Measurements from ENCODE around the gene RYR3. TPM values are rescaled to one million over a fixed set of nuclear protein-coding genes. Genes with fewer than 3 reads are reported as not detected.

The RYR3 gene
- total RNA-seq, 5 donors from 2014 or later (not counting 1 experiment from before 2014, with no cell fraction given) = 0.03 to 0.07 (median 0.04) TPM; not detected in 1

DNA sequence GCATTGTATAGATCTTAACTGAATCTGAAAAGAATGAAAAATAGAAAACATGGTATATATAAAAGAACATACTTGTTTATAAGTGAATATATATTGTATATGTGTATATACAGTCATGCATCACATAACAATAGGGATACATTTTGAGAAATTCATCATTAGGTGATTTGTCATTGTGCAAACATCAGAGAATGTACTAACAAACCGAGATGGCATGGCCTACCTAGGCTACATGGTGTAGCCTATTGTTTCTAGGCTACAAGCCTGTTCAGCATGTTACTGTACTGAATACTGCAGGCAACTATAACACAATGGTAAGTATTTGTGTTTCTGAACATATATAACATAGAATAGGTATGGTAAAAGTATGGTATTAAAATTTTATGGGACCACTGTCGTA lies 592.9 kb downstream of the RYR3 start:
- Histone ChIP-seq H3K27ac (ENCODE audit: low read length) (no peak overlapping the region), H3K4me3 (ENCODE audit: control insufficient read depth in 1 of 2, extremely low read depth in 1 of 2, low read length in 1 of 2) (no peak overlapping the region), H3K36me3 (ENCODE audit: control insufficient read depth in 2 of 2, extremely low read depth in 1 of 2, insufficient read depth in 1 of 2, low read length in 1 of 2) (no peaks in the 10 kb centered on the region), H3K27me3 (replicated peaks in 1 of 2; ENCODE audit: control insufficient read depth in 2 of 2, extremely low read depth in 1 of 2, insufficient read depth in 2 of 2, low read length in 1 of 2) (no peaks in the 10 kb centered on the region), H3K4me1 (ENCODE audit: control insufficient read depth in 1 of 2, extremely low read depth in 1 of 2, insufficient read depth in 2 of 2, low read length in 2 of 2) (no peaks in the 10 kb centered on the region), H3K9me3 (no peaks in the 10 kb centered on the region)
- ATAC-seq (replicated peaks in 1 of 4) (no peak), DNase-seq (no peak)
- POLR2A ChIA-PET = no interaction called here
- Mint-ChIP-seq H3K27me3 (no peaks in the 10 kb centered on the region), H3K4me3 (no peak overlapping the region), H3K36me3 (peaks cover 25% of the 10 kb centered on the region), H3K27ac (no peak overlapping the region), H3K9me3 (peaks cover 0 to 5% (median 4%) of the 10 kb centered on the region in 3 donors), H3K4me1 (peaks cover 0 to 6% (median 0%) of the 10 kb centered on the region in 3 donors)
- CTCF ChIA-PET = no interaction called here
- no CpG with 5 or more reads among the region's 2 CpGs for WGBS (ENCODE audit: insufficient coverage)

DNA sequence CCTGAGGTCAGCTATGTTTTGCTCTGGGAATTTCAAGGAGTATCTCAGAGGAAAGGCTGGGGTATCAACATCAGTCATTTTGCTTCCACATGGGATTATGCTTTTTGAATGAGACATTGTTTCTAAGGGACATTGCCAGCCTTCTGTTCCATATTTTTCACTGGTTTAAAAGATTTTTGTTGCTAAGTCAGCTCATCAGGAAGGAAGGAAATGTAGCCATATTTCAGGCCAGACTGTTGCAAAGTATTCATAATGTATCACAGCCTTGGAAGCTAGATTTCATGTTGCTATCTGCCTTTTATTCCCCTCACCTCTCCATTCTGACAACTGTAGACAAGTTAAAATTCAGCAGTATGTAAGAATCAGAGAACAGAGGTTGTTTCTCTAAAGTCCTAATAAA lies 596.6 kb downstream of the RYR3 start:
- Mint-ChIP-seq H3K27me3 (no peaks in the 10 kb centered on the region), H3K9me3 (peaks cover 0 to 1% (median 0%) of the 10 kb centered on the region in 3 donors), H3K27ac (no peak overlapping the region), H3K36me3 (peaks cover 14% of the 10 kb centered on the region), H3K4me1 (no peaks in the 10 kb centered on the region), H3K4me3 (no peak overlapping the region)
- no peak for DNase-seq
- CTCF ChIA-PET = no interaction called here
- POLR2A ChIA-PET = no interaction called here
- Histone ChIP-seq H3K4me3 (ENCODE audit: control insufficient read depth in 1 of 2, extremely low read depth in 1 of 2, low read length in 1 of 2) (no peak overlapping the region), H3K9me3 (no peaks in the 10 kb centered on the region), H3K27ac (ENCODE audit: low read length) (no peak overlapping the region), H3K27me3 (replicated peaks in 1 of 2; ENCODE audit: control insufficient read depth in 2 of 2, extremely low read depth in 1 of 2, insufficient read depth in 2 of 2, low read length in 1 of 2) (no peaks in the 10 kb centered on the region), H3K4me1 (ENCODE audit: control insufficient read depth in 1 of 2, extremely low read depth in 1 of 2, insufficient read depth in 2 of 2, low read length in 2 of 2) (no peaks in the 10 kb centered on the region), H3K36me3 (ENCODE audit: control insufficient read depth in 2 of 2, extremely low read depth in 1 of 2, insufficient read depth in 1 of 2, low read length in 1 of 2) (no peaks in the 10 kb centered on the region)
- ATAC-seq (replicated peaks in 1 of 4) = no peak

DNA sequence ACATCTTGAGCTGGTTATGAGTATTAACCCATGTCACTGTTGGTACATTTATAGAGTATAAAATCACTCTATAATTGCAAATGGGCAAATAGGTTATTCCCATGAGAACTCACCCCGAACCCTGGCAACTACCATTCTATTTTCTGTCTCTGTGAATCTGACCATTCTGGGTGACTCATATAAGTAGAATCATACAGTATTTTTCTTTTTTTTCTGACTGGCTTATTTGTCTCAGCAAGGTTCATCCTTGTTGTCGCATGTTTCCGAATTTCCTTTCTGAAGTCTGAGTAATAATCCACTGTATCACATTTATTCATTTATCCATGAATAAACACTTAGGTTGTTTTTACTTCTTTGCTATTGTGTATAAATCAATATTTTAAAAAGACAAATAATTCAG lies 597.6 kb downstream of the RYR3 start:
- POLR2A ChIA-PET = no interaction called here
- WGBS (ENCODE audit: insufficient coverage) = no CpG with 5 or more reads among the region's 3 CpGs
- peaks cover 6% of the 10 kb centered on the region for H3K36me3 Mint-ChIP-seq
- H3K9me3 ChIP-seq = no peaks in the 10 kb centered on the region
- H3K4me1 Mint-ChIP-seq = no peaks in the 10 kb centered on the region
- ATAC-seq (replicated peaks in 1 of 4) = no peak
- no peaks in the 10 kb centered on the region for H3K36me3 ChIP-seq (ENCODE audit: control insufficient read depth in 2 of 2, extremely low read depth in 1 of 2, insufficient read depth in 1 of 2, low read length in 1 of 2)
- no peak overlapping the region for H3K27ac ChIP-seq (ENCODE audit: low read length)
- CTCF ChIA-PET = no interaction called here
- no peak overlapping the region for H3K4me3 ChIP-seq (ENCODE audit: control insufficient read depth in 1 of 2, extremely low read depth in 1 of 2, low read length in 1 of 2)
- H3K4me1 ChIP-seq (ENCODE audit: control insufficient read depth in 1 of 2, extremely low read depth in 1 of 2, insufficient read depth in 2 of 2, low read length in 2 of 2) = no peaks in the 10 kb centered on the region
- no peak overlapping the region for H3K27ac Mint-ChIP-seq
- no peak for DNase-seq
- no peak overlapping the region for H3K4me3 Mint-ChIP-seq
- no peaks in the 10 kb centered on the region for H3K27me3 Mint-ChIP-seq
- H3K9me3 Mint-ChIP-seq = no peaks in the 10 kb centered on the region
- no peaks in the 10 kb centered on the region for H3K27me3 ChIP-seq (replicated peaks in 1 of 2; ENCODE audit: control insufficient read depth in 2 of 2, extremely low read depth in 1 of 2, insufficient read depth in 2 of 2, low read length in 1 of 2)

DNA sequence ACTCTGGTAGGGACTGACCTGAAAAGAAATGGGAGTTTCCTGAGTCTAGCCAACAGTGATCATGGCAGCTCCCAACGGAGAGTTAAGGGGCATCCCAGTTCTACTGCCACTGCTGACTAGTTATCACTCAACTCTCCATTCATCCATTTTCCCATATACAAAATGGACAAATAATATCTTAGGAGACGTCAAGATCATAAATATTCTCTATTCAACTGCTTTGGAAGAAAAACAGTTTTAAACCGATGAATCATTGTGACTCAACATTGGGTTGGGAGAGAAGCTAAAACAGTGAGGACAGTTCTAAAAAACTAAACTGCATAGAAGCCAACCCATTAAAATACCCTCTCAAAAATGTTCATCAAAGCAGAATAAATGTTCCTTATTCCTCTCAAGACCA lies 600.0 kb downstream of the RYR3 start:
- POLR2A ChIA-PET = no interaction called here

DNA sequence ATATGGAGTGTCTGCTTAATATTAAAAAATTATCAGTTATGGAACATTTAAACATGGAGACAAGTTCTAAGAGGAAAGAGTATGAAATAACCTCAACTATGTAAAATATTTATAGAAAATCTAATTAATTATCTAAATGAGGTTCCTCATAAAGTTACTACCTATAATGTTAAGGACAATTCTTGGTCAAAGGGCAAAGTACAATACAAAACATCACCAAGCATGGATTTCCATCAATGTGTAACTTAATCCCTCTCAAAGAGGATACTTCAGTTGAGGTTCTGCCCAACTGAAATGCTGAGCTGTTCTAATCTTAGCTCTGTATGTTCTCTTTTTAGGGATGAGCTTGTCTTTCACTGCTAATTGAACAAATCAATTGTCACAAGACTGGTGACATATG lies 601.6 kb downstream of the RYR3 start:
- Histone ChIP-seq H3K36me3 (ENCODE audit: control insufficient read depth in 2 of 2, extremely low read depth in 1 of 2, insufficient read depth in 1 of 2, low read length in 1 of 2) (no peaks in the 10 kb centered on the region), H3K4me3 (ENCODE audit: control insufficient read depth in 1 of 2, extremely low read depth in 1 of 2, low read length in 1 of 2) (no peak overlapping the region), H3K9me3 (no peaks in the 10 kb centered on the region), H3K27ac (ENCODE audit: low read length) (no peak overlapping the region), H3K4me1 (ENCODE audit: control insufficient read depth in 1 of 2, extremely low read depth in 1 of 2, insufficient read depth in 2 of 2, low read length in 2 of 2) (no peaks in the 10 kb centered on the region), H3K27me3 (replicated peaks in 1 of 2; ENCODE audit: control insufficient read depth in 2 of 2, extremely low read depth in 1 of 2, insufficient read depth in 2 of 2, low read length in 1 of 2) (no peaks in the 10 kb centered on the region)
- Mint-ChIP-seq H3K4me3 (no peak overlapping the region), H3K9me3 (no peaks in the 10 kb centered on the region), H3K27me3 (no peaks in the 10 kb centered on the region), H3K4me1 (no peaks in the 10 kb centered on the region), H3K36me3 (no peaks in the 10 kb centered on the region), H3K27ac (no peak overlapping the region)
- ChIA-PET POLR2A (no interaction called here), CTCF (no interaction called here)
- ATAC-seq (replicated peaks in 1 of 4) (no peak), DNase-seq (no peak)

More for the DNA sequence above, 600.0 kb downstream of the RYR3 start:
- Mint-ChIP-seq H3K4me3 (no peak overlapping the region), H3K27me3 (no peaks in the 10 kb centered on the region), H3K36me3 (peaks cover 2% of the 10 kb centered on the region), H3K9me3 (no peaks in the 10 kb centered on the region), H3K4me1 (no peaks in the 10 kb centered on the region), H3K27ac (no peak overlapping the region)
- WGBS (ENCODE audit: insufficient coverage) = 100% methylated on average over 1 of the region's 3 CpGs
- no peak for DNase-seq
- CTCF ChIA-PET = no interaction called here
- ATAC-seq (replicated peaks in 1 of 4) = no peak
- Histone ChIP-seq H3K4me1 (ENCODE audit: control insufficient read depth in 1 of 2, extremely low read depth in 1 of 2, insufficient read depth in 2 of 2, low read length in 2 of 2) (no peaks in the 10 kb centered on the region), H3K9me3 (no peaks in the 10 kb centered on the region), H3K27ac (ENCODE audit: low read length) (no peak overlapping the region), H3K4me3 (ENCODE audit: control insufficient read depth in 1 of 2, extremely low read depth in 1 of 2, low read length in 1 of 2) (no peak overlapping the region), H3K27me3 (replicated peaks in 1 of 2; ENCODE audit: control insufficient read depth in 2 of 2, extremely low read depth in 1 of 2, insufficient read depth in 2 of 2, low read length in 1 of 2) (no peaks in the 10 kb centered on the region), H3K36me3 (ENCODE audit: control insufficient read depth in 2 of 2, extremely low read depth in 1 of 2, insufficient read depth in 1 of 2, low read length in 1 of 2) (no peaks in the 10 kb centered on the region)

DNA sequence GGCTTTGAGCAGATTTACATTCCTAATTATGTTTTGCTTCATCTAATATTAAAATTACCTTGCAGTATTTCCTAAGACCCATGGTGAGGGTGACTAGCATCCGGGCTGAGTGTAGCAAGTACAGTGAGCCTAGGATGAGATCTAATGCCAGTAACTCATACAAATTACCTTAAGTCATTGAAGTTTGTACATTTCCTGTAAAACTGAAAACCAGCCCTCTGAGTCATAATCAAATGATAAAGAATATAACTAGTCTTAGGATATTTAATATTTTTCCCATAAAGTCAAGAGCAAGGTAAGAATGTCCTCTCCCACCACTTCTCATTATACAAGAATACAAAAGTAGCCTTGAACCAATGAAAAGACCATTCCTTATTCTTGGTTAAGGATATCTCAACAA lies 602.7 kb downstream of the RYR3 start:
- no peaks in the 10 kb centered on the region for H3K9me3 ChIP-seq
- H3K4me1 Mint-ChIP-seq = no peaks in the 10 kb centered on the region
- H3K4me3 Mint-ChIP-seq = no peak overlapping the region
- no peaks in the 10 kb centered on the region for H3K36me3 Mint-ChIP-seq
- H3K27ac Mint-ChIP-seq = no peak overlapping the region
- no peaks in the 10 kb centered on the region for H3K27me3 Mint-ChIP-seq
- no peak for DNase-seq
- CTCF ChIA-PET = no interaction called here
- no peak overlapping the region for H3K4me3 ChIP-seq (ENCODE audit: control insufficient read depth in 1 of 2, extremely low read depth in 1 of 2, low read length in 1 of 2)
- H3K27ac ChIP-seq (ENCODE audit: low read length) = no peak overlapping the region
- no CpG with 5 or more reads among the region's 1 CpG for WGBS (ENCODE audit: insufficient coverage)
- no peak for ATAC-seq (replicated peaks in 1 of 4)
- no peaks in the 10 kb centered on the region for H3K27me3 ChIP-seq (replicated peaks in 1 of 2; ENCODE audit: control insufficient read depth in 2 of 2, extremely low read depth in 1 of 2, insufficient read depth in 2 of 2, low read length in 1 of 2)
- H3K9me3 Mint-ChIP-seq = no peaks in the 10 kb centered on the region
- H3K36me3 ChIP-seq (ENCODE audit: control insufficient read depth in 2 of 2, extremely low read depth in 1 of 2, insufficient read depth in 1 of 2, low read length in 1 of 2) = no peaks in the 10 kb centered on the region
- H3K4me1 ChIP-seq (ENCODE audit: control insufficient read depth in 1 of 2, extremely low read depth in 1 of 2, insufficient read depth in 2 of 2, low read length in 2 of 2) = no peaks in the 10 kb centered on the region
- POLR2A ChIA-PET = no interaction called here
